ENCODE data around the gene COG5.

The COG5 gene

DNA sequence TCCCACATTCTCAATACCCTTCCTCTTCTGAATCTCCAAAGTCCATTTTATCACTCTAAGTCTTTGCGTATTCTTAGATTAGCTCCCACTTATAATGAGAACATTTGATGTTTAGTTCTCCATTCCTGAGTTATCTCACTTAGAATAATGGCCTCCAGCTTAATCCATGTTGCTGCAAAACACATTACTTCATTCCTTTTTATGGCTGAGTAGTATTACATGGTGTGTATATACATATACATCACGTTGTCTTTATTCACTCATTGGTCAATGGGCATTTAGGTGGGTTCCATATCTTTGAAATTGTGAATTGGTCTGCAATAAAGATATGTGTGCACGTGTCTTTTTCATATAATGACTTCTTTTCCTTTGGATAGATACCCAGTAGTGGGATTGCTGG, 61.6 kb downstream of the COG5 start:
- no peak overlapping the region for H3K27ac ChIP-seq (ENCODE audit: low read length)
- H3K4me1 ChIP-seq (ENCODE audit: insufficient read depth, low read length): no peaks in the 10 kb centered on the region
- H3K9me3 ChIP-seq (ENCODE audit: insufficient read depth, low read depth, low read length): no peaks in the 10 kb centered on the region; the same call in 1 of the 2 replicates
- H3K4me3 ChIP-seq (ENCODE audit: low read length): no peak overlapping the region
- H3K27me3 ChIP-seq (ENCODE audit: insufficient read depth, low read length): no peaks in the 10 kb centered on the region
- no peaks in the 10 kb centered on the region for H3K36me3 ChIP-seq (ENCODE audit: insufficient read depth, low read depth, low read length)
- no peak overlapping the region for H3K9ac ChIP-seq (ENCODE audit: low read depth, low read length)

DNA sequence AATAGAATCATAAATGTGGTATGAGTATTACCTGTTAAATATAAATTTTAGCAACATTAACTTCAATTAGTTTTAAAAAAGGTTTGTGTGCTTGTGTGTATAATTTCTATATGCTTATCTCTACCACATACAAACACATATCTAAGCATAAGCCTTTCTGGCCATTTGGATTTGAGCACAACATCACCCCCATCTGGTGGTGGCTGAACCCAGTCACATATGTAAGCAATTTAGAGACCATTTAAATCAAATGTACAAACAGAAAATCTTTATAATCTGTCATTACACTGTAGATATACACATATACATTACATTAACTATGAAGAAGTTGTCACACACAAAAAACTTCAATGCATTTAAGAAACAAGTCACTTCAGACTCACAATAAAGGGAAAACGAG, 62.1 kb downstream of the COG5 start:
- no peaks in the 10 kb centered on the region for H3K9me3 ChIP-seq (ENCODE audit: insufficient read depth, low read depth, low read length)

DNA sequence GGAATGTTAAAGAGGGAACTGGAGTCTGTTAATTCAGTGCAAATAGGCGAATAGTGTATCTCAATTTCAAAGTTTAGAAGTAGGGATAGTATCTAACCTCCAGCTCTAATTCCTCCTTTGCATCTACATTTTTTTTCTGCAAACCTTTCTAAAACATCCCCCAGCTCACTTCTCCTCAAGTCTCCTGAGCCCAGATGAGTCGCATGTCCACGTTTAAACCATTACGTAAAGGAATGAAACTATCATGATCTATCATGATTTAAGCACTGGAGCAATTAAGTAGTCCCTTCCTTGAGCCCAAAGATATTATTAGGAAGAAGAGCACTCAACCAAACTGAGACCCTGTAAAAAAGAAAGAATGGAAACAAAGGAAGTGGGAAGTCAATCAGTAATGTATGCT, 64.0 kb downstream of the COG5 start:
- Histone ChIP-seq H3K9me3 (ENCODE audit: insufficient read depth, low read depth, low read length) (no peaks in the 10 kb centered on the region), H3K36me3 (ENCODE audit: insufficient read depth, low read depth, low read length) (no peaks in the 10 kb centered on the region), H3K27me3 (ENCODE audit: insufficient read depth, low read length) (no peaks in the 10 kb centered on the region), H3K27ac (ENCODE audit: low read length) (no peak overlapping the region), H3K4me1 (ENCODE audit: insufficient read depth, low read length) (no peaks in the 10 kb centered on the region), H3K4me3 (ENCODE audit: low read length) (no peak overlapping the region), H3K9ac (ENCODE audit: low read depth, low read length) (no peak overlapping the region)

More for the DNA sequence above, 62.1 kb downstream of the COG5 start:
- Histone ChIP-seq H3K27ac (ENCODE audit: low read length) (no peak overlapping the region), H3K4me1 (ENCODE audit: insufficient read depth, low read length) (no peaks in the 10 kb centered on the region), H3K4me3 (ENCODE audit: low read length) (no peak overlapping the region), H3K36me3 (ENCODE audit: insufficient read depth, low read depth, low read length) (no peaks in the 10 kb centered on the region), H3K9ac (ENCODE audit: low read depth, low read length) (no peak overlapping the region), H3K27me3 (ENCODE audit: insufficient read depth, low read length) (no peaks in the 10 kb centered on the region)

DNA sequence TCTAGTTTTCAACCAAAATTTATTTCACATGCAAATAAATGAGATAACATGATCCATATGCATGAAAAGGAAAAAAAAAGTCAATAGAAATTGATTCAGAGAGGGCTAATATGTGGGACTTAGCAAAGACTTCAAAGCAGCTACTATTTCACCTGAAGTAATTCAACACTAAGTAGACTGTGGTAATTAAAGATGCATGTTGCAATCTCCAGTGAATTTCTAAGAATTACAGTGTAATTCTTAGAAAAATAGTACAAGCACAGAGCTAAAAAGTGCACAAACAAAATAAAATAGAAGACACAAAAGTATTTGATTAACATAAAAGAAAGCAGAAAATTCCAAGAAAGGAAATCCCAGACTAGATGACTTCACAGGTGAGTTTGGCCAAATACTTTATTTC, 68.2 kb downstream of the COG5 start:
- no peak overlapping the region for H3K4me3 ChIP-seq (ENCODE audit: low read length)
- H3K27ac ChIP-seq (ENCODE audit: low read length): no peak overlapping the region
- H3K9me3 ChIP-seq (ENCODE audit: insufficient read depth, low read depth, low read length): no peaks in the 10 kb centered on the region
- H3K36me3 ChIP-seq (ENCODE audit: insufficient read depth, low read depth, low read length): no peaks in the 10 kb centered on the region
- H3K4me1 ChIP-seq (ENCODE audit: insufficient read depth, low read length): no peaks in the 10 kb centered on the region
- no peaks in the 10 kb centered on the region for H3K27me3 ChIP-seq (ENCODE audit: insufficient read depth, low read length)
- no peak overlapping the region for H3K9ac ChIP-seq (ENCODE audit: low read depth, low read length)

DNA sequence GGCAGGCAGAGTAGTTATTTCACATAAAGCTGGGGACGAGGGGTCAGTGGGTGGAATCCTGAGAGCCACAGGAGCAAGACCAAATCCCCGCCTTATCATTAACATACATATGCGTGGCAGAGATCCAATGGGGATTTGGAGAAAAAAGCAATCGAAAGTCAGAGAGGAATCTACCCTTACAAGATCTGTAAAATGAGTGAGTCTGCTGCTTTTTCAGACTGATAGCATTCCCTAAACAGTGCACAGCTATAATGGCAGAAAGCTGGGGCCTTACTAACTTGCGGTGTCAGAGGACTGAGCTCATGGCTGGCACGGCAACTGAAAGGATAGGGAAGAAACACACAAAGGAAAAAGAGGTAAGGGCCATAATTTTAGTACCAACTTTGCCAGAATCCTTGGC, 68.8 kb downstream of the COG5 start:
- H3K4me1 ChIP-seq (ENCODE audit: insufficient read depth, low read length): no peaks in the 10 kb centered on the region
- no peak overlapping the region for H3K4me3 ChIP-seq (ENCODE audit: low read length)
- no peaks in the 10 kb centered on the region for H3K9me3 ChIP-seq (ENCODE audit: insufficient read depth, low read depth, low read length)
- no peak overlapping the region for H3K9ac ChIP-seq (ENCODE audit: low read depth, low read length)
- no peaks in the 10 kb centered on the region for H3K36me3 ChIP-seq (ENCODE audit: insufficient read depth, low read depth, low read length)
- H3K27me3 ChIP-seq (ENCODE audit: insufficient read depth, low read length): no peaks in the 10 kb centered on the region
- H3K27ac ChIP-seq (ENCODE audit: low read length): no peak overlapping the region

DNA sequence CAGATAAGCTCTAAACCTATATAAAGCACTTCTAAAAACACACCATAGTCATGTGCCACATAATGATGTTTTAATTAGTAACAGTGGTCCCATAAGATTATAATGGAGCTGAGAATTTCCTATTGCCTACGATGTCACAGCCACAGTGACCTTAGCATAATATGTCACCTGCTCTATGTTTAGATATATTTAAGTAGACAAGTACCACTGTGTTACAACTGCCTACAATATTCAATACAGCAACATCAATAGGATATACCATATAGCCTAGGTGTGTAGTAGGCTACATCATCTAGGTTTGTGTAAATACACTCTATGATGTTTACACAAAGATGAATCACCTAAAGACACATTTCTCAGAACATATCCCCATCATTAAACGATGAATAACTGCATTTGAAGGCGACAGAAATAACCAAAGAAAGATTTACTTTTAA, 69.4 kb downstream of the COG5 start:
- Histone ChIP-seq H3K27me3 (ENCODE audit: insufficient read depth, low read length) (no peaks in the 10 kb centered on the region), H3K4me3 (ENCODE audit: low read length) (no peak overlapping the region), H3K4me1 (ENCODE audit: insufficient read depth, low read length) (no peaks in the 10 kb centered on the region), H3K9ac (ENCODE audit: low read depth, low read length) (no peak overlapping the region), H3K9me3 (ENCODE audit: insufficient read depth, low read depth, low read length) (no peaks in the 10 kb centered on the region), H3K36me3 (ENCODE audit: insufficient read depth, low read depth, low read length) (no peaks in the 10 kb centered on the region), H3K27ac (ENCODE audit: low read length) (no peak overlapping the region)

DNA sequence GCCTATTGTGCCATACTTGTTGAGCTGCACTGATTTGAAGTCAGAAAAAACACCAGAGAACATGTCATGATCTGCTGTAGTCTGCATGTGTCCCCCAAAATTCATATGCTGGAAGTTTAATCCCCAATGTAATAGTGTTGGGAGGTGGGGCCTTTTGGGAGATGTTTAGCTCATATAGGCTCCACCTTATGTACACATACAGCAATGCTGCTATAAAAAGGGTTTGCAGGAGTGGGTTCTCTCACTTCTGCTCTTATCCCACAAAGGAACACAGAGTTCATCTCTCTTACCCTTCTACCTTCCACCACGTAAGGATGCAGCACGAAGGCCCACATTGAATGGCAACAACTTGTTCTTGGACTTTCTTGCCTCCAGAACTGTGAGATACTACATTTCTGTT, 70.8 kb downstream of the COG5 start:
- Histone ChIP-seq H3K36me3 (ENCODE audit: insufficient read depth, low read depth, low read length) (no peaks in the 10 kb centered on the region), H3K9ac (ENCODE audit: low read depth, low read length) (no peak overlapping the region), H3K27me3 (ENCODE audit: insufficient read depth, low read length) (no peaks in the 10 kb centered on the region), H3K4me1 (ENCODE audit: insufficient read depth, low read length) (no peaks in the 10 kb centered on the region), H3K4me3 (ENCODE audit: low read length) (no peak overlapping the region), H3K27ac (ENCODE audit: low read length) (no peak overlapping the region), H3K9me3 (ENCODE audit: insufficient read depth, low read depth, low read length) (no peaks in the 10 kb centered on the region)

DNA sequence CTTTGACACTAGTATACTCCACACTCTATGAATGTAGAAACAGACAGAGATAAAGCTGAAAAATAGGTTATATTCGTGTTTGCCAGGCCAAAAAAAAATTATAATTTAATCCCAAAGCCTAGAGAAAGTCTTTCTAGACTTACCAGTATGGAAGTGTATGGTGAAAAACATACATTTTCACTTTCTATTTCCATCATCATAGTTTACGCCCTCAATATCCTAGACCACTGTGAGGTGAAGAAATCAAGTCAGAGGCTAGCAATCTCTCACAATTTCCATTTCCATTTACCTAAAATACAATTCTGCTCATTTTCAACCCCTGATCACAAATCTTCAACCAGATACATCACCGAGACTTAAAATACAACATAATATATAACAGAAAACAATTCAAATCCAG, 77.7 kb downstream of the COG5 start:
- Histone ChIP-seq H3K4me1 (ENCODE audit: insufficient read depth, low read length) (no peaks in the 10 kb centered on the region), H3K4me3 (ENCODE audit: low read length) (no peak overlapping the region), H3K9ac (ENCODE audit: low read depth, low read length) (no peak overlapping the region), H3K9me3 (ENCODE audit: insufficient read depth, low read depth, low read length) (no peaks in the 10 kb centered on the region), H3K27me3 (ENCODE audit: insufficient read depth, low read length) (no peaks in the 10 kb centered on the region), H3K36me3 (ENCODE audit: insufficient read depth, low read depth, low read length) (no peaks in the 10 kb centered on the region), H3K27ac (ENCODE audit: low read length) (no peak overlapping the region)

DNA sequence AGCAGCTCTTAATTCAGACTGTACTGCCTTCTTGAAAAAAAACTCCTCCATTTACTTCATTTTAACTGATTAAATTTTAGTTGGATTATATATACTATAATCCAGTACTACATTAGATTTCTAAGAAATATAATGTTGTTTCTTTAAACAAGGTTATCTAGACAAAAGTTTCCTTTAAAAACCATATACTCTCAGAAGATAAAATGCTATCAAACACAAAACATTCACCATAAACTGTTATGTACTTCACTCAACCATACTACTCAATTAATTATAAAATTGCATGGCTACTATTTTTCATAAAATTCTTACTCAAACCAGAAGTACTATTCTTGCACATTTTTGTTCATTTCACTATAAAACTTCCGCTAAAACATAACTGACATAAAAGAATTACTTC, 81.1 kb downstream of the COG5 start:
- Histone ChIP-seq H3K9me3 (ENCODE audit: insufficient read depth, low read depth, low read length) (no peaks in the 10 kb centered on the region), H3K4me3 (ENCODE audit: low read length) (no peak overlapping the region), H3K27ac (ENCODE audit: low read length) (no peak overlapping the region), H3K27me3 (ENCODE audit: insufficient read depth, low read length) (no peaks in the 10 kb centered on the region), H3K9ac (ENCODE audit: low read depth, low read length) (no peak overlapping the region), H3K36me3 (ENCODE audit: insufficient read depth, low read depth, low read length) (no peaks in the 10 kb centered on the region), H3K4me1 (ENCODE audit: insufficient read depth, low read length) (no peaks in the 10 kb centered on the region)

DNA sequence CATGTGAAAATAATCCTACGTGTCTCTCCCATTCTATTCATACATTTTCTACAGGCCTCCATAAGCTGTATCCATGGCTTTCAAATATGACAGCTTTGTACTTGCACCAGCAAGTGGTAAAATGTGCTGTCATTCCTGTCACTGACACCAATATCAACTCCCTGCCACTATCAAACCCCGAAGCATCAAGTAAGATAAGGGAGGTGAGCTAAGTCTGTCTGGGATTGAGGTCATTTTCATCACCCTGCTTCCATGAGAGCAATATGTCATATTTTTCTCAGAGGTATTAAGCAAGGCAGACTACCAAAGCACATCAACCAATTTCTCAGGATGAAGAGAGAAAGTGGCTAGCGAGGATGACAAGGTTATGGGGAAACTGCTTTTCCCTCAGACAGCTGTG, 82.8 kb downstream of the COG5 start:
- Histone ChIP-seq H3K36me3 (ENCODE audit: insufficient read depth, low read depth, low read length) (no peaks in the 10 kb centered on the region), H3K9me3 (ENCODE audit: insufficient read depth, low read depth, low read length) (no peaks in the 10 kb centered on the region), H3K27ac (ENCODE audit: low read length) (no peak overlapping the region), H3K9ac (ENCODE audit: low read depth, low read length) (no peak overlapping the region), H3K4me1 (ENCODE audit: insufficient read depth, low read length) (no peaks in the 10 kb centered on the region), H3K27me3 (ENCODE audit: insufficient read depth, low read length) (no peaks in the 10 kb centered on the region), H3K4me3 (ENCODE audit: low read length) (no peak overlapping the region)

DNA sequence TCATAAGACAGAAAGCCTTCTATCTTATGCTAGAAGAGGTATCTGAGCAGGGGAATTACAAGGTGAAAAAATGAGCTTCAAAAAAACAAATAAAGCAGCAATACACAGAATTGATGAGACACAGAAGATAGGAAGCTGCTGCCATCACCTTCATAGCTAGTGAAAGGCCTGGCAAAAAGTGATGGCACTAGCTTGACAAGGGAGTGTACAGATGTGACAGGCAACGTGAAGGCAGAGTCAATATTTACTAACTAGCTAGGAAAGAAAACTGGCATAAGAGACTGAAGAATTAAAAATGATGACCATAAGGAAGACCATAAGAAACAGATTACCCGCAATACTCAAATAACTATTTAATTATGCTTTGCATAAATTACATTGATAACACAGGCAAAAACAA, 84.4 kb downstream of the COG5 start:
- H3K27ac ChIP-seq (ENCODE audit: low read length): no peak overlapping the region
- H3K9me3 ChIP-seq (ENCODE audit: insufficient read depth, low read depth, low read length): no peaks in the 10 kb centered on the region
- H3K36me3 ChIP-seq (ENCODE audit: insufficient read depth, low read depth, low read length): no peaks in the 10 kb centered on the region
- H3K4me1 ChIP-seq (ENCODE audit: insufficient read depth, low read length): no peaks in the 10 kb centered on the region
- no peak overlapping the region for H3K4me3 ChIP-seq (ENCODE audit: low read length)
- no peaks in the 10 kb centered on the region for H3K27me3 ChIP-seq (ENCODE audit: insufficient read depth, low read length)
- H3K9ac ChIP-seq (ENCODE audit: low read depth, low read length): no peak overlapping the region

DNA sequence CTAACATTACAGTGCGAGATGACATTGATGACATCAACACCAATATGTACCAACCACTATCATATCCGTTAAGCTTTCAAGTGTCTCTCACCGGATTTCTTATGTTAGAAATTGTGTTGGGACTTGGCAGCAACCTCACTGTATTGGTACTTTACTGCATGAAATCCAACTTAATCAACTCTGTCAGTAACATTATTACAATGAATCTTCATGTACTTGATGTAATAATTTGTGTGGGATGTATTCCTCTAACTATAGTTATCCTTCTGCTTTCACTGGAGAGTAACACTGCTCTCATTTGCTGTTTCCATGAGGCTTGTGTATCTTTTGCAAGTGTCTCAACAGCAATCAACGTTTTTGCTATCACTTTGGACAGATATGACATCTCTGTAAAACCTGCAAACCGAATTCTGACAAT, 89.6 kb downstream of the COG5 start:
- H3K4me1 ChIP-seq (ENCODE audit: insufficient read depth, low read length): peaks cover 11% of the 10 kb centered on the region; the same call in 1 of the 2 replicates
- H3K36me3 ChIP-seq (ENCODE audit: insufficient read depth, low read depth, low read length): no peaks in the 10 kb centered on the region
- H3K4me3 ChIP-seq (ENCODE audit: low read length): no peak overlapping the region
- no peaks in the 10 kb centered on the region for H3K9me3 ChIP-seq (ENCODE audit: insufficient read depth, low read depth, low read length)
- H3K9ac ChIP-seq (ENCODE audit: low read depth, low read length): no peak overlapping the region
- H3K27me3 ChIP-seq (ENCODE audit: insufficient read depth, low read length): no peaks in the 10 kb centered on the region
- H3K27ac ChIP-seq (ENCODE audit: low read length): no peak overlapping the region

DNA sequence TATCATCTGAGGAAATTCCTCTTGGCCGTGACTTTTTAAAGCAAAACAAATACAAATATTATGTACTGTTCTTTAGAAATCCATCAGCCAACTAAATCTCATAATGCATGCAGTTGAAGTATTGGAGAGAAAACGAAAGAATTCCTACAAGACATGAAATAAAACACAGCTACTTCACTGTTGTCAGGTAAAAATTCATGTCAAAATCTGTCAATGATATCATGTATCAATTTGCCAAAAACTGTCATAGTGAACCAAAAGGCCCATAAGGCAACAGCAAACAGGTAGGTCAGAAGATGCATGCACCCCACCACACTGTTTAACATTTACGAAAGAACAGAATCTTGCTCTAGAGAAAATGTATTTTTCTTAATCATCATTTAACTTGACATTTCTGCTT, 91.6 kb downstream of the COG5 start:
- Histone ChIP-seq H3K36me3 (ENCODE audit: insufficient read depth, low read depth, low read length) (no peaks in the 10 kb centered on the region), H3K4me3 (ENCODE audit: low read length) (no peak overlapping the region), H3K27me3 (ENCODE audit: insufficient read depth, low read length) (no peaks in the 10 kb centered on the region), H3K27ac (ENCODE audit: low read length) (no peak overlapping the region), H3K9ac (ENCODE audit: low read depth, low read length) (no peak overlapping the region), H3K4me1 (ENCODE audit: insufficient read depth, low read length) (peaks cover 11% of the 10 kb centered on the region; the same call in 1 of the 2 replicates), H3K9me3 (ENCODE audit: insufficient read depth, low read depth, low read length) (no peaks in the 10 kb centered on the region)

All from iPS-20b (cell line).